Subcutaneous abdominal adipose tissue (tissue), 5 donors: Measurements from ENCODE around the gene SDHC.

ENCODE experiments used
- H3K27ac ChIP-seq: one replicate; pipeline ENCODE4 v1.7.0; 2013; ENCODE audit warnings: low read depth, mild to moderate bottlenecking, inconsistent platforms, low read length, moderate library complexity
- H3K27me3 ChIP-seq, 5 donors: one replicate each; pipeline ENCODE4 v1.7.0; 2013; ENCODE audit warnings: low read length in 5 of 5, inconsistent platforms in 1 of 5; ENCODE audit not compliant: control insufficient read depth in 5 of 5, insufficient read depth in 4 of 5
- H3K36me3 ChIP-seq, 5 donors: one replicate each; pipeline ENCODE4 v1.7.0; 2013; ENCODE audit warnings: low read length in 5 of 5; ENCODE audit not compliant: control insufficient read depth in 5 of 5, insufficient read depth in 5 of 5
- H3K4me1 ChIP-seq, 5 donors: one replicate each; pipeline ENCODE4 v1.7.0; 2013; ENCODE audit warnings: low read length in 5 of 5, mild to moderate bottlenecking in 3 of 5, moderate library complexity in 1 of 5; ENCODE audit not compliant: control insufficient read depth in 5 of 5, insufficient read depth in 5 of 5
- H3K4me3 ChIP-seq, 5 donors: one replicate each; pipeline ENCODE4 v1.7.0; 2013; ENCODE audit warnings: low read length in 5 of 5, low read depth in 1 of 5
- H3K9ac ChIP-seq, 5 donors: one replicate each; pipeline ENCODE4 v1.7.0; 2013; ENCODE audit warnings: low read length in 5 of 5, mild to moderate bottlenecking in 4 of 5, moderate library complexity in 3 of 5
- H3K9me3 ChIP-seq, 5 donors: one replicate each; pipeline ENCODE4 v1.7.0; 2013; ENCODE audit warnings: low read length in 5 of 5; ENCODE audit not compliant: control insufficient read depth in 5 of 5
- donor health status: healthy.
- donor health status: healthy.
- donor health status: healthy.
- donor health status: healthy.
- donor health status: healthy.

SDHC gene

GRCh38 chr1:161314201-161314981, at the start of gene SDHC:
Gene SDHC, plus strand, starts transcription at chr1:161314381. Its CDS starts 25 bp downstream, at chr1:161314406.
- H3K4me1 ChIP-seq: peaks cover 4 to 20% (median 16%) of the 10 kb centered on the region in 5 donors
- peak within 1 kb of the TSS; percentile 80 to 97 (median 95) for H3K4me3 ChIP-seq
- no peaks in the 10 kb centered on the region for H3K9me3 ChIP-seq
- no peaks in the 10 kb centered on the region for H3K27me3 ChIP-seq
- H3K9ac ChIP-seq: peak within 1 kb of the TSS; percentile 97 to 100 (median 98)
- peak within 1 kb of the TSS; percentile 98 for H3K27ac ChIP-seq
- peaks cover 0 to 2% (median 0%) of the 10 kb centered on the region in 5 donors for H3K36me3 ChIP-seq

GRCh38 chr1:161265305-161265704, 48.9 kb upstream of the SDHC start:
- H3K9ac ChIP-seq: no peak overlapping the region
- H3K4me1 ChIP-seq: peaks cover 0 to 15% (median 12%) of the 10 kb centered on the region in 5 donors
- H3K27me3 ChIP-seq: peaks cover 0 to 21% (median 4%) of the 10 kb centered on the region in 5 donors
- no peaks in the 10 kb centered on the region for H3K36me3 ChIP-seq
- no peaks in the 10 kb centered on the region for H3K9me3 ChIP-seq
- H3K27ac ChIP-seq: no peak overlapping the region
- no peak overlapping the region for H3K4me3 ChIP-seq

GRCh38 chr1:161266202-161266601, 48.0 kb upstream of the SDHC start:
- Histone ChIP-seq H3K9ac (no peak overlapping the region), H3K4me3 (no peak overlapping the region), H3K9me3 (no peaks in the 10 kb centered on the region), H3K36me3 (no peaks in the 10 kb centered on the region), H3K27me3 (peaks cover 0 to 13% (median 4%) of the 10 kb centered on the region in 5 donors), H3K27ac (no peak overlapping the region), H3K4me1 (peaks cover 0 to 7% (median 4%) of the 10 kb centered on the region in 5 donors)

- Histone ChIP-seq H3K9ac (no peak overlapping the region), H3K4me1 (peaks cover 0 to under 1% (median 0%) of the 10 kb centered on the region in 5 donors)
Measured at GRCh38 chr1:161266836-161267235, 47.3 kb upstream of the SDHC start.

GRCh38 chr1:161267321-161267720, 46.9 kb upstream of the SDHC start:
- Histone ChIP-seq H3K27ac (no peak overlapping the region), H3K36me3 (no peaks in the 10 kb centered on the region), H3K9ac (no peak overlapping the region), H3K27me3 (peaks cover 0 to 6% (median 4%) of the 10 kb centered on the region in 5 donors), H3K9me3 (no peaks in the 10 kb centered on the region), H3K4me3 (no peak overlapping the region), H3K4me1 (no peaks in the 10 kb centered on the region)

More at GRCh38 chr1:161266836-161267235, 47.3 kb upstream of the SDHC start:
- Histone ChIP-seq H3K36me3 (no peaks in the 10 kb centered on the region), H3K4me3 (no peak overlapping the region), H3K27me3 (peaks cover 0 to 7% (median 4%) of the 10 kb centered on the region in 5 donors), H3K9me3 (no peaks in the 10 kb centered on the region), H3K27ac (no peak overlapping the region)

- Histone ChIP-seq H3K27me3 (peaks cover 0 to 3% (median 0%) of the 10 kb centered on the region in 5 donors), H3K4me1 (no peaks in the 10 kb centered on the region), H3K9me3 (no peaks in the 10 kb centered on the region)
Measured at GRCh38 chr1:161273402-161273801, 40.8 kb upstream of the SDHC start.

GRCh38 chr1:161274874-161275273, 39.3 kb upstream of the SDHC start:
- Histone ChIP-seq H3K36me3 (no peaks in the 10 kb centered on the region), H3K27ac (no peak overlapping the region), H3K9ac (no peak overlapping the region), H3K9me3 (no peaks in the 10 kb centered on the region), H3K4me3 (no peak overlapping the region), H3K4me1 (no peaks in the 10 kb centered on the region), H3K27me3 (peaks cover 0 to 3% (median 0%) of the 10 kb centered on the region in 5 donors)

More at GRCh38 chr1:161273402-161273801, 40.8 kb upstream of the SDHC start:
- H3K4me3 ChIP-seq: no peak overlapping the region
- H3K36me3 ChIP-seq: no peaks in the 10 kb centered on the region
- no peak overlapping the region for H3K9ac ChIP-seq
- H3K27ac ChIP-seq: no peak overlapping the region

GRCh38 chr1:161282991-161283390, 31.2 kb upstream of the SDHC start:
- Histone ChIP-seq H3K9ac (no peak overlapping the region), H3K4me1 (no peaks in the 10 kb centered on the region), H3K9me3 (no peaks in the 10 kb centered on the region), H3K27me3 (no peaks in the 10 kb centered on the region), H3K4me3 (no peak overlapping the region), H3K27ac (no peak overlapping the region), H3K36me3 (peaks cover 0 to 5% (median 0%) of the 10 kb centered on the region in 5 donors)

GRCh38 chr1:161285113-161285512, 29.1 kb upstream of the SDHC start:
- Histone ChIP-seq H3K36me3 (peaks cover 0 to 5% (median 0%) of the 10 kb centered on the region in 5 donors), H3K9me3 (no peaks in the 10 kb centered on the region), H3K4me1 (no peaks in the 10 kb centered on the region), H3K9ac (no peak overlapping the region), H3K4me3 (no peak overlapping the region), H3K27me3 (no peaks in the 10 kb centered on the region), H3K27ac (no peak overlapping the region)

- H3K27ac ChIP-seq: no peak overlapping the region
- no peak overlapping the region for H3K4me3 ChIP-seq
- H3K27me3 ChIP-seq: no peaks in the 10 kb centered on the region
- H3K9ac ChIP-seq: no peak overlapping the region
- H3K36me3 ChIP-seq: peaks cover 0 to 5% (median 0%) of the 10 kb centered on the region in 5 donors
- H3K4me1 ChIP-seq: no peaks in the 10 kb centered on the region
- H3K9me3 ChIP-seq: no peaks in the 10 kb centered on the region
Measured at GRCh38 chr1:161285521-161285920, 28.7 kb upstream of the SDHC start.
